ENCODE measurements around the gene EVL.

The EVL gene

DNA sequence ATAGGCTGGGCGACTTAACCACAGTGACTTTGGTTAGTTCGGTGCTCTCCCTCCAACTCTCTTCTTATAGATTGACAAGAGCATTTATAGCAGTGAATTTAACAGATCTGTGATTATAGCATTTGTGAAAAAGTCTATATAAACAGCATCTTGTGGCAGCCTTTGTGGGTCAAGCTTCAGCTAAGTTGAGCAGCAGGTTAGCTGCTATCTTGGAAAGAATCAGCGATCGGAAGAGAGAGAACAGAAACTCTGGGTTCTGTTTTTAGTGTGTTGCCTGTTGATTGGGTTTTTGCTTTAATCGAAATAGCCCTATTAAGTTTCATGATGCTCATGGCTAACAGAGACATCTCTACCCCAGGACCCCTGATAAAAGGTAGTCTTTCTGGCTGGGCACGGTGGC lies 20.2 kb downstream of the EVL start:
- no peak for DNase-seq (ENCODE audit: low spot score)

- no peak for DNase-seq (ENCODE audit: low spot score)
Measured at GRCh38 chr14:100086361-100086760, 21.1 kb downstream of the EVL start.

DNA sequence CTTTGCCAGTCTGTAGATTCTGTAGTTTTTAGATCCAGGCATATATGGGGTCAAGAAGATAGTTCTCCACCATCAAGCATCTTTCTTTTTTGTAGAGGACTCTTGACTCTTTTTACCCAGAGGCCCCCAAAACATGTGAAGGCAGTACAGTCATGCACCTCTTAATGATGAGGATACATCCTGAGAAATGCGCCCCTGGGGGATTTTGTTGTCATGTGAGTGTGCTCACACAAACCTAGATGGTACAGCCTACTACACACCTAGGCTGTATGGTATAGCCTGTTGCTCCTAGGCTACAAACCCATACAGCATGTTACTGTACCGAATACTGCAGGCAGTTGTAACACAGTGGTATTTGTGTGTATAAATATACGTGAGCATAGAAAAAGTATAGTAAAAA lies 23.0 kb downstream of the EVL start:
- no peak for DNase-seq (ENCODE audit: low spot score)

GRCh38 chr14:100091386-100091785 lies 26.2 kb downstream of the EVL start:
- DNase-seq (ENCODE audit: low spot score), result no peak

GRCh38 chr14:100092832-100093231 lies 27.6 kb downstream of the EVL start:
- no peak for DNase-seq (ENCODE audit: low spot score)

- no peak for DNase-seq (ENCODE audit: low spot score)
Measured at GRCh38 chr14:100093319-100093718, 28.1 kb downstream of the EVL start.

DNA sequence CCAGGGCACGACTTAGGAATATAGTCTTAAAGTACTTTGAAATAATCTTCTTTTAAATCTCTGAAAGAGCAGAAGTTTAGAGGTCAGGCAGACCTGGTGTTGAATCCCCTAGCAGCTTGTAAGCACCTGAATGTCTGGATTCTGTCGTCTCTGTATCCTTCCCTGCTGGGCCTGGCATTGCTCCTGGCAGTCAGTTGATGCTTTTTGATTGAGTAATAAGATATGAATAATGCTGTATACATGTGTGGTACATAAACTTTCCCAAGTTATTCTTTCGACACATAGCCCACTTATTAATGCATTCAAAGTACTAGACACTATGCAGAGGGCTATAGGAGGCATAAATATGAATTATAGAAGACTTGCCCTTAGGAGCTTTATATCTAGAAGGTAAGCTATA lies 31.4 kb downstream of the EVL start:
- DNase-seq (ENCODE audit: low spot score), result no peak

GRCh38 chr14:100098171-100098570 lies 32.9 kb downstream of the EVL start:
- no peak for DNase-seq (ENCODE audit: low spot score)

GRCh38 chr14:100100032-100100703 lies 34.9 kb downstream of the EVL start:
- DNase-seq (ENCODE audit: low spot score), result no peak

- no peak for DNase-seq (ENCODE audit: low spot score)
Measured at GRCh38 chr14:100102156-100102785, 37.0 kb downstream of the EVL start.

DNA sequence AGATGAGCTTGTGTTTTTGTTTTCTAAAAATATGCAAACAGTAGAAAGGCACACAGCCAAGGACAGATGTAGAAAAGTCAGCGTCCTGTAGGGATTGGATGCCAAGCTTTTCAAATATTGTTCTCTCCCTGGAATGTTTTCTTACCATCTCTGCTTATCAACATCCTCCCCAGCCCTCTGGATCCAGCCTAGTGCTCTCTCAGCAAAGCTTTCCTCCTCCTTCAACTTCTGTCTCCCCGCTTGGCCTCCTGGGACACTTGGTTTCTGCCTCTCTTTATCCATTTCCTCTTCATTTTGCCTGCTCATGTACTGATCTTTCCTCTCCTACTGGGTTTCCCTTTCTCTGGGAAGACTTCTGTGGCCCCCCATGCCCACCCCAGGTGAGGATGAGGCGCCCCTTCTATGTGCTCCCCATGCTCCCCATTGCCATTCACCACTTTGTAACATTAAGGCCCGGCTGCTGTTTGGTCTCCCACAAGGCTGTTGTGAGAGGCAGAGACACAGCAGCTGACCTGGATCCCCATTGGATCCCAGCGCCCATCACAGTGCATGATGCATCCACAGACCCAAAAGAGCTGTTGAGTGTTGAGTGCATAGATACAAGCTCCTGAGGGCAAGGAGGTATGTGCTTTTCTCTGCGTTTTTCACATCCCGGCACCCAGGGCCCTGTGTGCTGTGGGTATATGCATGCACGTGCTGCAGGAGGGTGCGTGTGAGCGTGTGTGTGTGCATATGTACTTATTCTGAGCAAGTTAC lies 38.2 kb downstream of the EVL start:
- DNase-seq (ENCODE audit: low spot score), result no peak

DNA sequence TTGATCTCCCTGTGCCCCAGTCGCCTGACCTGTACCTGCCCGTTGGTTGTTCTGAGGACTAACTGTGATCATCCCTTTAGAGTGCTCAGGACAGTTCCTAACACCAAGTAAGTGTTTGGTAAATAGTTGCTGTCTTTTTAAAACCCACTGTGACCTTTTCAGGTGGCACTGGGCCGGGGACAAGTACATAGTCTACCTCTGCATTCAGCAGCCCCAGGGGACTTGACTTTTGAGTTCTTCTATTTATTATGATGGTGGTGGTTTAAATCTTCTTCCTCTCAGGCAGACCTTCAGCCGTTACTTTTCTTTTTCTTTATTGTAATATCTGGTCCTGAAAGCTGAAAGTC lies 38.8 kb downstream of the EVL start:
- DNase-seq (ENCODE audit: low spot score), result no peak

DNA sequence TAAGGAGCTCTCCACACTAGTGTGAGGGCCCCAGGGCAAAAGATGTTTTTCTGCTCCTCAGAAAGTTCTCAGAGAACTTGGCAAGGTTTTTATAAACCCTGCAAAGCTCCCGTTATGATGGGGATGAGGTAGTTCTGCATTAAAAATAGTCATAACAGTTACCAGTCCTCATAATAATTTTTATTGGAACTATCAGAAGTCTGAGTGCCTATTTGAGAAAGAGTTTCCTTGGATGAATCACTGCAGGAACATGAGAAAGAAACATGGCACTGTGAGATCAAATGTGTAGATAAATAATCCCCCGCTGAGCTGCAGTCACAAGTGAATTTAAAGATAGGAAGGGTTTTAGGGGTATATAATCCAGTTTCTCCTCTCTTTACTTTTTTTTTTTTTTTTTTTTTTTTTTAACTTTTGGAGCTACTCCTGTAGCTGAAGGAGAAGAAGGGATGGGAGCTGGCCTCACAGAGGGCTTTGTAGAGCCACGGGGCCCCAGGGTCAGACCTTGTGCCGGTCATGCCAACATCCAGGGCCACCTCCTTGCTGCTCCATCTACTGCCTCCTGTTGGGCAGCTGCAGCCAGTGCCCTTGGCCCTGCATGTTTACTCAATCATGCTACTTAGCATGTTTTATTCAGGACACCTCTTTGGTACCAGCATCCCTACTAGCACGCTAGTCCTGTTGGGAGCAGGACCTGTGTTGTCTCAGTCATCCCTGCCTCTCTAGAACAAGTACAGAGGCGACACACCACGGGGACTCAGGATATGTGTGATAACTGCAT lies 39.5 kb downstream of the EVL start:
- DNase-seq (ENCODE audit: low spot score), result no peak

DNA sequence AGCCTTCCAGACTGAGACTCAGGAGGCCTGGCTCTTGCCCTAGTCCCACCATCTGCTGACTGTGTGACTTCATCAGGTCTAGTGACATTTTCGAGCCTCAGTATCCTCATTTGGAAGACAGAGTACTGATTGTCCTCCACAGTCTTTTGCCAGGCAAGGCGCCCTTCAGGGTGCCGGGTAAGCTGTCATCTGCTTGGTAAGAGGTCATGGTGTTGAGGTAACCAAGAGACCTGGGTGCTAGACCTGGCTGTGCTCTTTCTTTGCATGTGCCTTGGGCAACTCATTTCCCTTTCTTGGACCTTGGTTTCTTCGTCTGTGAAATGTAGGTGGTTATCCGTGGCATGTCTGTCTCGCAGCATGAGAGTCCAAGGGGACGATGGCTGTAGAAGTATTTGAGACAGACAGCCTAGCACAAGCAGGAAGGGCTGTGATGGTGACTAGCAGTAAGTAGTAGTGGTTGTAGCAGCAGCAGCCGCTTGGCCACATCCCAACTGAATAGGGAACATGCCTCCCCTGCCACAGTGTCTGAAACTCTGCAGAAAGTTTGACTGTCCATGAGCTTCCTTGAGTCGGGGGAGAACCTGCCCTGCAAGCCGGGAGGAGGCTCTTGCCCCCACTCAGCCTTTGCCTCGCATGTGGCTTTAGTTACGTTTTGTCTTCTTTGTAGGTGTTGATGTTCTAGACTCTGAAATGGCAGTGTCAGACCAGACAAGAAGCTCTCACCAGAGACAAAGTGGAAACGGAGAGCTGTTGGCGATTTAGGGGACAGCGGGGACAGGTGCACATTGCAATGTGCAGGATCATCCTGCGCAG lies 40.3 kb downstream of the EVL start:
- no peak for DNase-seq (ENCODE audit: low spot score)

- DNase-seq (ENCODE audit: low spot score), result no peak
Measured at GRCh38 chr14:100106250-100107112, 41.3 kb downstream of the EVL start.

DNA sequence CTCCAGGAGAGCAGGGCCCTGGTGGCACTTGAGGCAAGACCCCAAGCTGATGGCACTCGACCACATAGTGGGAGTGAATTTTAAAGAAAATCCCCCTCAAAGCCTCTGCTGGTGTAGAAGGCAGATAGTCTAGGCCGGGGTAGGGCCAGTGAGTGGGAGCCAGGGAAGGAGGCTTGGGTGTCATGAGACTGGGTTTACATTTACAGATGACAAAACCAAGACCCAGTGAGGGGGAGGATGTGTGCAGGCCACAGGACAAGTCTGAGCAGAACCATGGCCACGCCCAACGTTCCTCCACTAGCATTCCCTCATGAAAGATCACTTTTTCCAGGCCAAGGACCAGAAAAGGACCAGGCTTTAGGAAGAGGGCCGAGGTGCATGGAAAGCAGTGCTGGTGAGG lies 42.0 kb downstream of the EVL start:
- DNase-seq (ENCODE audit: low spot score), result no peak

- peak; percentile 71 for DNase-seq (ENCODE audit: low spot score)
Measured at GRCh38 chr14:100108042-100108825, 43.0 kb downstream of the EVL start.

DNA sequence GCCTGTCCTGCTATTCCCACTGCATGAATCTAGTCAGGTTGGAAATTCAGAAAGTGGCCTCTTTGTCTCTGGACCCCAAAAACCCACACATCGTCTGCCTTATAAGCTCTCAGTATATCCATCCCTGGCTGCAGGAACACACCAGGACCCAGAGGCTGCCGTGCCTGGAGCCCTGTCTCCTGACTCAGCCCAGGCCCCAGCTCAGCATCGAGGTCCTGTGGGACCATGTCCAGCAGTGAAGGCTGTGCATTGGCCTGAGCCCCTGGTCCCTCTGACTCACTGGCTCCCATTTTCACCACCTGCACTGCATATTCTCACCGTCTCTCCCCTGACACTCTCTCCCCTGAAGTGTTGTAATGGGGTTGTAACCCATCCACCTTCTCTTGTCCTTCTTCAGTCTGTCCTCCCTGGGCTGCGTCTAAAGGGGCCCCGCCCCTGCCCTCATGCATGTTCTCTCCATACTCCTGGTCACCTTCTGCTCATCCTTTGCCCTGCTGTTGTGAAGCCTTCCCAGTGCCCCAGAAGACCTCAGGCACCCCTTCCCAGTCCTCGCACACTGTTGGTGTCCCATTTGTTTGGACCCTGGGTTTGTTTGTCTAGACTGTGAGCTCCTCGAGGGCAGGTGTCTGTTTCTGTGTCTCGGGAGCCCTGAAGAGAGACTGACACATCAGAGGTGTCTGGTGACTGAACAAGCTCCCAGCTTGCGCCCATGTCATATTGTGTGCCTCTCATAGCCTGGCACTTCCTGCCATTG lies 43.8 kb downstream of the EVL start:
- DNase-seq (ENCODE audit: low spot score), result no peak

DNA sequence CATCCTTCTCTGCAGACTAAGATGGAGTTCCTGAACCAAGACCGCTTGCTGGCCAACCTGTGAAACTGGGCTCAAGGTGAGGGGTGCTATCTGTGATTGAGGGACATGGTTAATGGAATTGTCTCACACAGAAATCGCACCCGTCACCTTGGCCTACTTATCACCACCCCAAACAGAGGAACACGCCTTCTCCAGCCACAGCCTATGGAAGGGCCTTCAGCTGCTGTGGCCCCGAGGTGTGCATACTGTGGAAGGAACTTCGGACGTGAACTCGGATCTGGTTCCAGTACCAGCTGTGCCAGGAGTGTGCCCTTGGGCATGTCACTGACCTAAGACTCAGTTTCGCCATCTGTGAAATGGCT lies 44.4 kb downstream of the EVL start:
- no peak for DNase-seq (ENCODE audit: low spot score)
